Mucosa of rectum (tissue), 2 donors: ENCODE measurements around the gene FLT3LG.
A peak's percentile ranks its signal among the peaks of the same experiment; 100 is the strongest.
"Not testable (repeated sequence)": the region's sequence is repeated elsewhere in the genome, so short reads cannot be mapped to it uniquely, and the experiment has no call there.

Experiments used
- H3K27ac ChIP-seq, 2 donors: one replicate each; pipeline ENCODE4 v1.7.0; 2013; ENCODE audit warnings: inconsistent platforms in 2 of 2, low read depth in 2 of 2, low read length in 2 of 2
- H3K27me3 ChIP-seq, 2 donors: one replicate each; pipeline ENCODE4 v1.7.0; 2013; ENCODE audit warnings: low read length in 2 of 2; ENCODE audit not compliant: control insufficient read depth in 2 of 2, insufficient read depth in 2 of 2
- H3K36me3 ChIP-seq, 2 donors: one replicate each; pipeline ENCODE4 v1.7.0; 2013; ENCODE audit warnings: low read length in 2 of 2; ENCODE audit not compliant: control insufficient read depth in 2 of 2, insufficient read depth in 2 of 2
- H3K4me1 ChIP-seq, 2 donors: one replicate each; pipeline ENCODE4 v1.7.0; 2013; ENCODE audit warnings: low read length in 2 of 2, mild to moderate bottlenecking in 1 of 2; ENCODE audit not compliant: control insufficient read depth in 2 of 2, insufficient read depth in 2 of 2
- H3K4me3 ChIP-seq, 2 donors: one replicate each; pipeline ENCODE4 v1.7.0; 2013; ENCODE audit warnings: low read length in 2 of 2
- H3K9ac ChIP-seq, 2 donors: one replicate each; pipeline ENCODE4 v1.7.0; 2013; ENCODE audit warnings: low read length in 2 of 2, low read depth in 1 of 2, mild to moderate bottlenecking in 1 of 2
- H3K9me3 ChIP-seq, 2 donors: one replicate each; pipeline ENCODE4 v1.7.0; 2013; ENCODE audit warnings: low read length in 2 of 2; ENCODE audit not compliant: control insufficient read depth in 2 of 2
- donor health status: healthy.
- donor health status: Normal muscosa, but diverticular disease.

Gene FLT3LG

GRCh38 chr19:49459388-49459787 is 14.6 kb upstream of the FLT3LG start:
- Histone ChIP-seq H3K27ac (no peak overlapping the region), H3K9me3 (no peaks in the 10 kb centered on the region), H3K27me3 (no peaks in the 10 kb centered on the region), H3K9ac (no peak overlapping the region), H3K36me3 (peaks cover 0 to 12% of the 10 kb centered on the region in 2 donors), H3K4me1 (peaks cover 3 to 7% of the 10 kb centered on the region in 2 donors), H3K4me3 (no peak overlapping the region)

DNA sequence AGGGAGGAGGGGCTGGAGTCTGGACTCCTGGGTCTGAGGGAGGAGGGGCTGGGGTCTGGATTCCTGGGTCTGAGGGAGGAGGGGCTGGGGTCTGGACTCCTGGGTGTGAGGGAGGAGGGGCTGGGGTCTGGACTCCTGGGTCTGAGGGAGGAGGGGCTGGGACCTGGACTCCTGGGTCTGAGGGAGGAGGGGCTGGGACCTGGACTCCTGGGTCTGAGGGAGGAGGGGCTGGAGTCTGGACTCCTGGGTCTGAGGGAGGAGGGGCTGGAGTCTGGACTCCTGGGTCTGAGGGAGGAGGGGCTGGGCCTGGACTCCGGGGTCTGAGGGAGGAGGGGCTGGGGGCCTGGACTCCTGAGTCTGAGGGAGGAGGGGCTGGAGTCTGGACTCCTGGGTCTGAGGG is 12.9 kb upstream of the FLT3LG start:
- not testable (repeated sequence) for H3K27ac ChIP-seq, H3K4me3 ChIP-seq, H3K4me1 ChIP-seq, H3K27me3 ChIP-seq, H3K9me3 ChIP-seq, H3K9ac ChIP-seq
- peaks cover 4 to 14% of the 10 kb centered on the region in 2 donors for H3K36me3 ChIP-seq

DNA sequence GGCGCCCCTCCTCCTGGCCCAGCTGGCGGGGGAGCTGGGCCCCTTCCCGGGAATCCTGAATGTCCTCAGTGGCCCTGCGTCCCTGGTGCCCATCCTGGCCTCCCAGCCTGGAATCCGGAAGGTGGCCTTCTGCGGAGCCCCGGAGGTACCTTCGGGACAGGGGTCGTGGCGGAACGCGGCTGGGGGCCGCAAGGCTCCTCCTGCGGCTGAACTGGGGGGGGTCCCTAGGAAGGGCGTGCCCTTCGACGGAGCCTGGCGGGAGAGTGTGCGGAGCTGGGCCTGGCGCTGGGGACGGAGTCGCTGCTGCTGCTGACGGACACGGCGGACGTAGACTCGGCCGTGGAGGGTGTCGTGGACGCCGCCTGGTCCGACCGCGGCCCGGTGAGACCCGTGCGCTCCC is 12.4 kb upstream of the FLT3LG start:
- Histone ChIP-seq H3K4me3 (no peak overlapping the region), H3K9me3 (no peaks in the 10 kb centered on the region), H3K36me3 (peaks cover 7 to 17% of the 10 kb centered on the region in 2 donors), H3K27me3 (no peaks in the 10 kb centered on the region), H3K4me1 (peaks cover 3 to 6% of the 10 kb centered on the region in 2 donors), H3K9ac (no peak overlapping the region), H3K27ac (no peak overlapping the region)

DNA sequence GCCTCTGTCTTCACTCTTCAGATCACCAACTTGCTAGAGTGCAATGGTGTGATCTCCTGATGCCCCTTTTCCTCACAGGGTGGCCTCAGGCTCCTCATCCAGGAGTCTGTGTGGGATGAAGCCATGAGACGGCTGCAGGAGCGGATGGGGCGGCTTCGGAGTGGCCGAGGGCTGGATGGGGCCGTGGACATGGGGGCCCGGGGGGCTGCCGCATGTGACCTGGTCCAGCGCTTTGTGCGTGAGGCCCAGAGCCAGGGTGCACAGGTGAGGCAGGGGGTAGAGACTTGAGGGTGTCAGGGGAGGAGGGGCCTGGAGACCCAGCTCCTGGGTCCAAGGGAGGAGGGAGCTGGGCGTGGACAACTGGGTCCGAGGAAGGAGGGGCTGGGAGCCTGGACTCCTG is 11.5 kb upstream of the FLT3LG start:
- peaks cover 3 to 6% of the 10 kb centered on the region in 2 donors for H3K4me1 ChIP-seq
- H3K9me3 ChIP-seq = no peaks in the 10 kb centered on the region
- peaks cover 7 to 17% of the 10 kb centered on the region in 2 donors for H3K36me3 ChIP-seq
- H3K27ac ChIP-seq = no peak overlapping the region
- H3K9ac ChIP-seq = no peak overlapping the region
- H3K4me3 ChIP-seq = no peak overlapping the region
- no peaks in the 10 kb centered on the region for H3K27me3 ChIP-seq

- H3K36me3 ChIP-seq = peaks cover 7 to 16% of the 10 kb centered on the region in 2 donors
- H3K4me3 ChIP-seq = no peak overlapping the region
- no peaks in the 10 kb centered on the region for H3K9me3 ChIP-seq
- H3K27ac ChIP-seq = no peak overlapping the region
- H3K4me1 ChIP-seq = peaks cover 3 to 7% of the 10 kb centered on the region in 2 donors
- no peaks in the 10 kb centered on the region for H3K27me3 ChIP-seq
- no peak overlapping the region for H3K9ac ChIP-seq
These were observed 9.9 kb upstream of the FLT3LG start for GRCh38 chr19:49463960-49464740.

GRCh38 chr19:49465371-49465770 is 8.6 kb upstream of the FLT3LG start:
- Histone ChIP-seq H3K9ac (no peak overlapping the region), H3K36me3 (peaks cover 7 to 10% of the 10 kb centered on the region in 2 donors), H3K27me3 (no peaks in the 10 kb centered on the region), H3K4me3 (no peak overlapping the region), H3K4me1 (peaks cover 5 to 12% of the 10 kb centered on the region in 2 donors), H3K9me3 (no peaks in the 10 kb centered on the region), H3K27ac (no peak overlapping the region)

DNA sequence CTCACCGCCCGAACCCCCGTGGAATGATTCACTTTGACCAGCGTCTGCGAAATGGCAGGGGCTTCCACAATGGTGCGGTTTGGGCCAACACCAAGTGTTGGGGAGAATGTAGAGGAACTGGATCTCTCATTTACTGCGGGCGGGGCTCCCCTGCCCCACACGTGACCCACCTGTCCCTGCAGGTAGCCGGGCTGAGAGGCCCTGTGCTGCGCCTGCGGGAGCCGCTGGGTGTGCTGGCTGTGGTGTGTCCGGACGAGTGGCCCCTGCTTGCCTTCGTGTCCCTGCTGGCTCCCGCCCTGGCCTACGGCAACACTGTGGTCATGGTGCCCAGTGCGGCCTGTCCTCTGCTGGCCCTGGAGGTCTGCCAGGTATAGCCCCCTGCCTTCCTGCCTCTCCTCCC is 5.8 kb upstream of the FLT3LG start:
- Histone ChIP-seq H3K9me3 (no peaks in the 10 kb centered on the region), H3K9ac (no peak overlapping the region), H3K27ac (peak overlapping the region in 1 of 2 donors; percentile 73), H3K36me3 (peaks cover 7 to 10% of the 10 kb centered on the region in 2 donors), H3K27me3 (no peaks in the 10 kb centered on the region), H3K4me3 (no peak overlapping the region), H3K4me1 (peaks cover 5 to 12% of the 10 kb centered on the region in 2 donors)

GRCh38 chr19:49468746-49469447 is 5.1 kb upstream of the FLT3LG start:
- Histone ChIP-seq H3K4me3 (no peak overlapping the region), H3K27ac (peak overlapping the region; percentile 42 to 73)

DNA sequence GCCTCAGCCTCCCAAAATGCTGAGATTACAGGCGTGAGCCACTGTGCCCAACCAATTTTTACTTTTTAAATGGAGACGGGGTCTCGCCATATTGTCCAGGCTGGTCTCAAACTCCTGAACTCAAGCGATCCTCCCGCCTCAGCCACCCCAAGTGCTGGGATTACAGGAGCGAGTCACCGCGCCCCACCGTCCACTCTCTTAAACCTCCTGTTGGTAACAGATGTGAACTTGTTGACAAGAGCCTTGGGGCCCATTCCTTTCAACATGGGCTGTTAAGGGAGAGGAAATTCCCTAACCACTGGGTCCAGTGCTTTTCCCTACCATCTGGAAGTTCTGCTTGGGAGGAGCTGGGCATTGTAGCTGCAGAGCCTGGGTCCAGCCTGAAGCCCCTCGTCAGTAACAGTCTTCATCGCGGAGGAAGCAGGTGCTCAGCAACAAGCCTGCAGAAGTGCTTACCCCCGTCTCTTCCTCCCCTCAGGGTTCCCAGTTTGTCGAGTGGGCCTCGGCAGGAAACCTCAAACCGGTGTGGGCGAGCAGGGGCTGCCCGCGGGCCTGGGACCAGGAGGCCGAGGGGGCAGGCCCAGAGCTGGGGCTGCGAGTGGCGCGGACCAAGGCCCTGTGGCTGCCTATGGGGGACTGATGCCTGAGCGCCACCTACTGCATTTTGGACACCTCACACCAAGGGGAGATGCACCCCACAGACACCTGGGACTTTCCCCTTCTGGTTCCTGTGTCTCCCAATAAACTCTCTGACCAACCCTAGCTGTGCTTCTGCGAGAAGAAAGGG is 4.0 kb upstream of the FLT3LG start:
- no peaks in the 10 kb centered on the region for H3K9me3 ChIP-seq
- peaks cover 12 to 17% of the 10 kb centered on the region in 2 donors for H3K4me1 ChIP-seq
- H3K9ac ChIP-seq = peak overlapping the region in 1 of 2 donors; percentile 47
- H3K4me3 ChIP-seq = no peak overlapping the region
- no peaks in the 10 kb centered on the region for H3K27me3 ChIP-seq
- peaks cover 4 to 7% of the 10 kb centered on the region in 2 donors for H3K36me3 ChIP-seq
- peak overlapping the region in 1 of 2 donors; percentile 71 for H3K27ac ChIP-seq

More at GRCh38 chr19:49468746-49469447, 5.1 kb upstream of the FLT3LG start:
- peaks cover 10 to 15% of the 10 kb centered on the region in 2 donors for H3K4me1 ChIP-seq
- H3K27me3 ChIP-seq = no peaks in the 10 kb centered on the region
- peaks cover 7 to 9% of the 10 kb centered on the region in 2 donors for H3K36me3 ChIP-seq
- H3K9me3 ChIP-seq = no peaks in the 10 kb centered on the region
- peak overlapping the region in 1 of 2 donors; percentile 6 for H3K9ac ChIP-seq

DNA sequence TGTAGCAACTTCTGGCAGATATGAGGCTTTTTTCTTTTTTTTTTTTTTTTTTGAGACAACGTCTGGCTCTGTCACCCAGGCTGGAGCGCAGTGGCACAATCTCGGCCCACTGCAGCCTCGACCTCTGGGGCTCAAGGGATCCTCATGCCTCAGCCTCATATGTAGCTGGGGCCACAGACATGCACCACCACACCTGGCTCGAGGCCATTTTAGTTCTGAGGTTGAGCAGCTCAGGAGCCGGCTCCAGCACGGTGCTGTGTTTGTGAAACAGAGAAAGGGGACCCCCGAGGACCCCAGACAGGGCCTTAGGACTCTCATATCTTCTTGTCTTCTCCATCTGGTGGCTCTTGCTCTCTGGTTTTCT is 3.4 kb upstream of the FLT3LG start:
- Histone ChIP-seq H3K9me3 (no peaks in the 10 kb centered on the region), H3K9ac (no peak overlapping the region)

More for the DNA sequence above, 3.4 kb upstream of the FLT3LG start:
- Histone ChIP-seq H3K4me3 (no peak overlapping the region), H3K36me3 (peaks cover 3 to 5% of the 10 kb centered on the region in 2 donors), H3K27ac (no peak overlapping the region), H3K4me1 (peaks cover 12 to 17% of the 10 kb centered on the region in 2 donors), H3K27me3 (no peaks in the 10 kb centered on the region)
